Measurements from ENCODE around the gene TLE1.
"Not testable (repeated sequence)": the region's sequence is repeated elsewhere in the genome, so short reads cannot be mapped to it uniquely, and the experiment has no call there.

The TLE1 gene

GRCh38 chr9:81652058-81652687 is 37.2 kb downstream of the TLE1 start:
- no peak for DNase-seq (ENCODE audit: low read depth)

DNA sequence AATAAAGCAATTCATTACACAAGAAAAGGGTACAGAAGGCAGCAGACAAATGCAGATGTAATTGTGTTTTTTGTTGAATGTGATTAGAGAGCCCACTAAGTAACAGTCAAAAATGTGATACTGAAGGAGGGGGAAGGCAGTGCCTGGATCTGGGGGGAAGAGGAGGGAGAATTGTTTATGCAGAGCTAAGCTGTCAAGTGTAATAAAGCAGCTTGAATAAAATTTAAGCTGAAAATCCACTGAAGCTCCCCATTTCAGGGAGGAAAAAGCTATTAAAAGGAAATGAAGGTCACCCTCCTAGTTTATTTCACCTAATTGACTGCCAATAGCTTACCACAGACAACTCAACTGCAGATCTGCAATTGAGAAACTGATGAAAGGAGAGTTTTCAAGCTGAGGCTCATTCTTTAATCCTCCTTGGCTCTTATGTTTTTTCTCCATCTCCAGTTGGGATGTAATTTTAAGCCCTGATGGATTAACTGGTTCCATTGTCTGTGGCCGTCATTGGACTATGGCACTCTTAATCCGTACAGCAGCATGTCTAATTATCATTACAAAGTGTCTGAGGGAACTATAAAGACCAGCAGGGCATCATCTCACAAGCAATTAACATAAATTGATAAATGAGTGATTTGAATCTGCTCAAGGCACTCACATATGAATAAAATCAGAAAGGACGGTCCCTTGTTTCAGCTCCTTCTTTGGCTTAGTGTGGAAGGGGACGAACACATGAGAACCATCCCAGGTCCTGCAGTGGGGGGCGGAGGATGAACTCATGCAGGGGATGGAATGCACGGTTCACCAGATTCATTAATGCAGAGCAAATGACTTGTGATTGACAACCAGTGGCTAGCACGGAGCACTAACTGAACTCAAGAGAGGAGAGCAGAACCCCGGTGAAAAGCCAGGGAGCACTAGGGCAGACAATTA is 38.5 kb downstream of the TLE1 start:
- no peak for DNase-seq (ENCODE audit: low read depth)

DNA sequence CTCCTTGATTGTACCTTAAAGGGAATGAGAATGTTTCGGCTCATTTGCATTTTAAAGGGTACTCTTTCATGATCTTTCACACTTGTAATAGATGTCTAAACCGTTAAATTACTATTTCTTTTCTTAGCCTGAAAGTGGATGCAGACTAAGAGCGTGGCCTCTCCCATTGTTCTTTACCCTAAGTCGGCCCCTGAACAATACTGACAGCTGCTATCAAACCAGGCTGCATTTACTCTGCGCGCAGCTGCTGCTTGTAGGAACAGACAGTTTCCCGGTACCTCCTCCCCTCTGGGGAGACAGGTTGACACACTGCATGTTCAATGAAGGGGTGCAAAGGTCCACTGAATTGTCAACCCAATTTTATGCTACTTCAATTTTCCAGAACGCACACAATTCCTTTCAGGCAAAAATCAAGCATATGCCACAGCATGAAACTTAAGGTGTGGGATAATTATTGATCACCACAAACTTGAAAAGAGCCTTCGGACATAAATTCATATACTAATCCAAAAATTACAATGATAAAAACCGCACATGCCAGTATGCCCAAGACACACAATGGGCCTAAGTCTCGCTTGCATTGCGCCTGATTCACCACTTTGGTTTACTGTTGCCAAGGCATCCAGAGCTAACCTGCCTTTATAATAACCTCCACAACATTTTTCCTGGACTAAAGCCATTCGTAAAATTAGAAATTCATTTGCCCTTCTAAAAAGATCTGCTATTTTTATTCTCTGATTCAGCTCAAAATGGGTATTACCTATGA is 39.7 kb downstream of the TLE1 start:
- no peak for DNase-seq (ENCODE audit: low read depth)

- DNase-seq (ENCODE audit: low read depth) = no peak
Measured at GRCh38 chr9:81648891-81649290, 40.5 kb downstream of the TLE1 start.

DNA sequence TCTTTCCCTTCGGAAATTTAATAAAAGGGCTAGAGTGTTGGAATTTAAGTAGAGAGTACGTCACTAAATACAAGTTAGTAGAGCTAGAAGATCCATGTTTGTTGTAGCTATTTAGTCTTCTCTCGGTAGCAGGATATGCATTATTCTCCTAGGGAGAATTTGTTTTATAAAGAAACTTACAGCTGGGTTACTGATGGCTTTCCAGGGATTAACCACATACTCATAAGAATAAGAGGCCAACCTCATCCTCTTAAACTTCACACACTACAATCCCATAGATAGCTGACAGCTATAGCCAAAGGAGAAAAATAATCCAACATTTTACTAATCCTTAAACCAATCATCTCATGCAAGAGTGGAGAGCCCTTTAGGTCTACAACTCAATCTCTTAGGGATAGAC is 43.0 kb downstream of the TLE1 start:
- no peak for DNase-seq (ENCODE audit: low read depth)

GRCh38 chr9:81644513-81644912 is 44.8 kb downstream of the TLE1 start:
- not testable (repeated sequence) for DNase-seq (ENCODE audit: low read depth)

GRCh38 chr9:81637276-81637675 is 52.1 kb downstream of the TLE1 start:
- DNase-seq (ENCODE audit: low read depth) = no peak

DNA sequence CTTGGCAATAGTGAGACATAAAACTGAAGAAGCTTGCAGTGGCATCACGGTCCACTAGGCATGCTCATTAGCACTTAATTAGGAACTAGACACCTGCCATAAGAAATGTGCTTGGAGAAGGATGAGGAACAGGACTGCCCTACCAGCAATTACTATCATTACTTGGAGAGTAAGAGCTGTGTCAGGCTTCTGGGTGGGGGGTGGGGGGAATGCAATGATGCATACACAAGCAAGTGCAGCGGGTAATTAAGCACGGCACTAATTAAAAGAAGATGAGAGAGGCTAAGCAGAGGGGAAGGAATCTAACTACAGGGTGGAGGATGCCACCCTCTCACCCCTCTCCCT is 53.1 kb downstream of the TLE1 start:
- no peak for DNase-seq (ENCODE audit: low read depth)

GRCh38 chr9:81635521-81636254 is 53.7 kb downstream of the TLE1 start:
- DNase-seq (ENCODE audit: low read depth) = no peak

DNA sequence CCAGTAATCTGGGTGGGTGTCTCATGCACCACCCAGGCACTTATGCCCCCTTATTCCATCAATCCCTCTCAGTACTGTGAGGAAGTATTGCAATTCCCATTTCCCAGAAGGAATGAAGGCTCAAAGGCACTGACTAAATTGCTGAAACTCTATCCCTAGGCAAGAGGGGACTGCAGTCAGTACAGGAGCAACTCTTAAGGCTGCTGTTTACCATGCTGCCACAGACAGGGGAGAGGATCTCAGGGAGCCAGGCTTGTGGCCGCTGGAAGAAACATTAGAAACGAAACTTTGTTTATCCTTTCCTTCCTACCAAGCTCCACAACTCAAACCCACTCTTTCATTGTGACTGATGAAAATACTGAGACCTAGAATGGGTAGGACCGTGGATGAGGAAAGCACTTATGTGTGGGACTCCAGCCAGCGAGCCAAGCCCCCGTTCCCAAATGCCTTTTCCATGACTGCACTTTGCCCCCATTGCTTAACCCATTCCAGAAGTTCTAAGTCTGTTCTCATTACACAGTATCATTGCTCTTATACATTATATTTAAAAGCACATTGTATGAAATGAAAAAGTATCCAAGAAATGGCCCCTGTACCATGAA is 54.3 kb downstream of the TLE1 start:
- no peak for DNase-seq (ENCODE audit: low read depth)

GRCh38 chr9:81633952-81634854 is 55.1 kb downstream of the TLE1 start:
- no peak for DNase-seq (ENCODE audit: low read depth)

DNA sequence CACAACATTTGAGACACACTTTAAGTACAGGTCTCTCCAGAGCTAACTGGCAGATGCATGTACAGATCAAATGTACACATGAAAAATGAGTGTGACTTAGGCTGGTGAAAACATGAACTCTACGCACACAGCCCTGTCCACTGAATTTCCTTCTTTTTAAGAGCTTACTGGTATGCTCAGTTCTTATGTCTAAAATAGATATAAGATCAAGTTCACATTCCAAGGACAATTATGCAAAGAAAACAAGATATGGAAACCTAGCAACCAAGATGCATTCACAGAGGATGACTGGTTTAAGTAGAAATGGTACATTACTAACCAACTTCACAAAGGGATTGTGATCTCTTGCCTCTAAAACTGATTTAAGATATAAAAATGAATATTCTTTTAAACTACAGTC is 56.7 kb downstream of the TLE1 start:
- DNase-seq (ENCODE audit: low read depth) = no peak

GRCh38 chr9:81631218-81631745 is 58.1 kb downstream of the TLE1 start:
- no peak for DNase-seq (ENCODE audit: low read depth)

- no peak for DNase-seq (ENCODE audit: low read depth)
Measured at GRCh38 chr9:81629440-81629839, 59.9 kb downstream of the TLE1 start.

DNA sequence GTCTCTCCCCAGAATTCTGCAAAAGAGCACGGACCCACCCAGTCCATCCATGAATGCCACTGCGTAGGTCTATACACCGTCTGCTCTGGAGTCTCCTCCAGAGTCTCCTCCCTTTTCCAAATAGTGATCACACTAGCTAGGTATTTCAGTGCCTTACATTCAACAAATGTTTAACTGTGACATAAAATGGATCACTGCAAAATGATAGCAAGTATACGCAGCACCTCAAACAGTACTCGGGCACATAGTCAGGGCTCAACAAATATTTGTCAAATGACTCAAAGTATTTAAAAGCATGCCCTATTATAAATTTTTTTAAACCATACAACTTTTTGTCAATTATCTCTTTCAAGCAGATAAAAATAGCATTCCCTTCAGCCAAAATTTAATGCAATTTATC is 60.5 kb downstream of the TLE1 start:
- no peak for DNase-seq (ENCODE audit: low read depth)

- DNase-seq (ENCODE audit: low read depth) = no peak
Measured at GRCh38 chr9:81627481-81627880, 61.9 kb downstream of the TLE1 start.

- DNase-seq (ENCODE audit: low read depth) = no peak
Measured at GRCh38 chr9:81626511-81626910, 62.8 kb downstream of the TLE1 start.

GRCh38 chr9:81625969-81626368 is 63.4 kb downstream of the TLE1 start:
- DNase-seq (ENCODE audit: low read depth) = no peak

- no peak for DNase-seq (ENCODE audit: low read depth)
Measured at GRCh38 chr9:81623778-81624177, 65.6 kb downstream of the TLE1 start.

DNA sequence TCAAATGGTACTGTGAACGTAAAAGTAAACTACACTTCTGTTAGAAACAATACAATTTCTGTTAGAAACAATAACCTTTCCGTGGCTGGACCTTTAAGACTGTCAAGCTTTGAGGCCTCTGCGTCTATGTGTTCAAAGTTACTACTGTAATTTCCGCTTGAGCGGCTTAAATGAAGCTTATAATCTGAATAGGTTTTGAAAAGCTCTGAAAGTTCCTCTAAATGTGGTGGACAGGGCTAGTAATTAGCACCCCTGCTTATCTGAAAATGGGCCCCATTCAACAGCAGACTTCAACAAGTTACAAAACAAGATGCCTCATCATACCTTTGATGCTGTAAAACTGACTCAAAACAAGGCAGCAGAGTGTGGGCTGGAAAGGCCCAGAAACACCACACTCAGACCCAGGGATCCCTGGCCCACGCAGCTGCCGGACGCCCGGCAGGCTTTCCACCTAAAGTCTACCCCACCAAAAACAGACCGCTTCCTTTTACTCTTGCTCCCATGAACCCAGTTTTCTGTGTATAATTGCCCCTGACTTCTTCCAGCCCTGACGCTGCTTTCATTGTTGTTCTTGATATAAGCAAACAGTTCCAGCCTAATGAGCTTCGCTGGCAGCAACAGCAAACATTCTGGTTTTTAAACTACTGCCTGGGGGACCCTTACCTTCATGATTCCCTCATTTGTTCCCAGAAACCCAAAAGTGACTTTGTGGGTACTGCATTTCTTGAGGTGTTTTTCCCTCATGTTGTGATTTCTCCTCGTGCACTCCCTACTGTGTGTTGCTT is 66.7 kb downstream of the TLE1 start:
- no peak for DNase-seq (ENCODE audit: low read depth)

Measured in stimulated activated CD8-positive, alpha-beta memory T cell treated with anti-CD3 and anti-CD28 coated beads, Interleukin-15, amount 100 ng/mL, for 1 hour (primary cell).